CD4-positive, CD25-positive, alpha-beta regulatory T cell (primary cell): ENCODE measurements around the gene DAGLB. TPM values are rescaled to one million over a fixed set of nuclear protein-coding genes. Genes with fewer than 3 reads are reported as not detected.

Source experiments
- ATAC-seq, 2 donors: fragments of 150-1000 bp; cut with Tn5 transposase; one replicate each; pipeline ENCODE4 v1.10.0; 2021; ENCODE audit warnings: low read depth in 2 of 2, moderate number of reproducible peaks in 2 of 2, moderate library complexity in 1 of 2
- DNase-seq, 3 donors: peaks; one replicate each; pipeline versions ENCODE4 v3.0.0 to v3.0.0-alpha.2; 2012 to 2022; ENCODE audit warnings: mixed read lengths in 1 of 3
- H3K27ac ChIP-seq: one replicate; pipeline ENCODE4 v1.7.0; 2013; ENCODE audit warnings: mild to moderate bottlenecking, low read length; ENCODE audit not compliant: insufficient read depth, poor library complexity, severe bottlenecking
- H3K27me3 ChIP-seq: one replicate; pipeline ENCODE4 v1.7.0; 2013; ENCODE audit warnings: low read length; ENCODE audit not compliant: control insufficient read depth, insufficient read depth
- H3K36me3 ChIP-seq: one replicate; pipeline ENCODE4 v1.7.0; 2013; ENCODE audit warnings: mild to moderate bottlenecking, low read length, moderate library complexity; ENCODE audit not compliant: control insufficient read depth, insufficient read depth
- H3K4me1 ChIP-seq: 2 replicates; pipeline ENCODE4 v1.7.0; 2013; ENCODE audit warnings: mild to moderate bottlenecking, low read length; ENCODE audit not compliant: insufficient read depth, control insufficient read depth, poor library complexity, severe bottlenecking
- H3K4me3 ChIP-seq: one replicate; pipeline ENCODE4 v1.7.0; 2013; ENCODE audit warnings: low read depth, mild to moderate bottlenecking, low read length, moderate library complexity
- H3K9me3 ChIP-seq, 2 experiments: 1 replicate in 1 of 2; 2 replicates in 1 of 2; pipeline ENCODE4 v1.7.0; 2013; ENCODE audit warnings: low read length in 2 of 2, mild to moderate bottlenecking in 1 of 2, moderate library complexity in 1 of 2; ENCODE audit not compliant: control insufficient read depth in 2 of 2
- H3K27ac Mint-ChIP-seq, 3 donors: one replicate each; pipeline ENCODE4 v1.8.0; 2020 to 2022; ENCODE audit warnings: mild to moderate bottlenecking in 3 of 3, mixed read lengths in 3 of 3, moderate library complexity in 2 of 3
- H3K27me3 Mint-ChIP-seq: one replicate; pipeline ENCODE4 v1.8.0; 2022; ENCODE audit warnings: mild to moderate bottlenecking, mixed read lengths
- H3K36me3 Mint-ChIP-seq: one replicate; pipeline ENCODE4 v1.8.0; 2020; ENCODE audit warnings: mixed read lengths
- H3K4me1 Mint-ChIP-seq, 4 donors: one replicate each; pipeline ENCODE4 v1.8.0; 2020 to 2022; ENCODE audit warnings: mixed read lengths in 4 of 4, mild to moderate bottlenecking in 1 of 4
- H3K4me3 Mint-ChIP-seq, 4 donors: one replicate each; pipeline ENCODE4 v1.8.0; 2020 to 2022; ENCODE audit warnings: mild to moderate bottlenecking in 4 of 4, mixed read lengths in 4 of 4, moderate library complexity in 3 of 4
- H3K9me3 Mint-ChIP-seq, 7 donors: one replicate each; pipeline ENCODE4 v1.8.0; 2020 to 2022; ENCODE audit warnings: mixed read lengths in 7 of 7, mild to moderate bottlenecking in 3 of 7, moderate library complexity in 2 of 7
- polyA plus RNA-seq, 4 donors: library from polyadenylated mRNA; unstranded; fragments of 300-500 nt; fragmentation: Illumina TruSeq; gene quantifications; one replicate each; pipeline ENCODE4 v1.2.3, GENCODE V29; 2021
- total RNA-seq: library from RNA; stranded (reverse); gene quantifications from one replicate; pipeline ENCODE4 v1.2.3, GENCODE V29; 2022

Gene DAGLB
- total and polyA plus RNA-seq, 5 donors from 2014 or later = 5.9 to 33.2 (median 12.0) TPM

GRCh38 chr7:6446838-6447580 lies 745 bp downstream of the DAGLB start:
- Histone ChIP-seq H3K9me3 (no peaks in the 10 kb centered on the region), H3K4me1 (peaks cover 13% of the 10 kb centered on the region), H3K36me3 (peaks cover 29% of the 10 kb centered on the region), H3K4me3 (peak overlapping the region; percentile 89), H3K27ac (peak overlapping the region; percentile 81), H3K27me3 (no peaks in the 10 kb centered on the region)
- peak in 2 of 3 donors; percentile 29 to 50 for DNase-seq
- Mint-ChIP-seq H3K27ac (peak overlapping the region; percentile 71 to 98 (median 95)), H3K9me3 (peaks cover 0 to 2% (median 0%) of the 10 kb centered on the region in 7 donors), H3K4me3 (peak overlapping the region; percentile 94 to 100 (median 99)), H3K36me3 (peaks cover 25% of the 10 kb centered on the region), H3K4me1 (peaks cover 9 to 49% (median 27%) of the 10 kb centered on the region in 4 donors), H3K27me3 (peaks cover 8% of the 10 kb centered on the region)
- ATAC-seq = peak; percentile 1 to 2

- no peak overlapping the region for H3K4me3 ChIP-seq
- H3K9me3 ChIP-seq = no peaks in the 10 kb centered on the region
- peaks cover 8% of the 10 kb centered on the region for H3K27me3 Mint-ChIP-seq
- H3K4me3 Mint-ChIP-seq = peak overlapping the region; percentile 47 to 89 (median 74)
- H3K4me1 Mint-ChIP-seq = peaks cover 9 to 59% (median 27%) of the 10 kb centered on the region in 4 donors
- peaks cover 33% of the 10 kb centered on the region for H3K36me3 ChIP-seq
- no peaks in the 10 kb centered on the region for H3K27me3 ChIP-seq
- no peak for DNase-seq
- no peaks in the 10 kb centered on the region for H3K9me3 Mint-ChIP-seq
- no peak for ATAC-seq
- H3K27ac Mint-ChIP-seq = peak overlapping the region in 1 of 3 donors; percentile 39
- H3K4me1 ChIP-seq = peaks cover 13% of the 10 kb centered on the region
- no peak overlapping the region for H3K27ac ChIP-seq
- peaks cover 37% of the 10 kb centered on the region for H3K36me3 Mint-ChIP-seq
These were observed 3.1 kb downstream of the DAGLB start for GRCh38 chr7:6444516-6445269.

GRCh38 chr7:6443372-6443941 lies 4.3 kb downstream of the DAGLB start:
- Histone ChIP-seq H3K9me3 (no peaks in the 10 kb centered on the region), H3K27ac (no peak overlapping the region), H3K4me3 (no peak overlapping the region), H3K4me1 (peaks cover 13% of the 10 kb centered on the region), H3K27me3 (no peaks in the 10 kb centered on the region), H3K36me3 (peaks cover 33% of the 10 kb centered on the region)
- Mint-ChIP-seq H3K27me3 (peaks cover 8% of the 10 kb centered on the region), H3K36me3 (peaks cover 42% of the 10 kb centered on the region), H3K9me3 (no peaks in the 10 kb centered on the region), H3K4me3 (peak overlapping the region in 1 of 4 donors; percentile 80), H3K4me1 (peaks cover 14 to 65% (median 33%) of the 10 kb centered on the region in 4 donors), H3K27ac (peak overlapping the region in 2 of 3 donors; percentile 32 to 55)
- DNase-seq (no peak), ATAC-seq (no peak)

- peak overlapping the region in 1 of 3 donors; percentile 70 for H3K27ac Mint-ChIP-seq
- Histone ChIP-seq H3K36me3 (peaks cover 33% of the 10 kb centered on the region), H3K27ac (no peak overlapping the region), H3K4me1 (peaks cover 15% of the 10 kb centered on the region), H3K9me3 (no peaks in the 10 kb centered on the region), H3K27me3 (no peaks in the 10 kb centered on the region), H3K4me3 (no peak overlapping the region)
- no peaks in the 10 kb centered on the region for H3K9me3 Mint-ChIP-seq
- no peaks in the 10 kb centered on the region for H3K27me3 Mint-ChIP-seq
- peak overlapping the region in 1 of 4 donors; percentile 81 for H3K4me3 Mint-ChIP-seq
- peaks cover 10 to 71% (median 33%) of the 10 kb centered on the region in 4 donors for H3K4me1 Mint-ChIP-seq
- ATAC-seq = no peak
- DNase-seq = no peak
- peaks cover 42% of the 10 kb centered on the region for H3K36me3 Mint-ChIP-seq
These were observed 5.6 kb downstream of the DAGLB start for GRCh38 chr7:6442114-6442513.

GRCh38 chr7:6440381-6440780 lies 7.4 kb downstream of the DAGLB start:
- peak overlapping the region in 1 of 3 donors; percentile 48 for H3K27ac Mint-ChIP-seq
- H3K27ac ChIP-seq = no peak overlapping the region
- H3K9me3 ChIP-seq = no peaks in the 10 kb centered on the region
- H3K27me3 ChIP-seq = no peaks in the 10 kb centered on the region
- peaks cover 27% of the 10 kb centered on the region for H3K36me3 ChIP-seq
- no peak for ATAC-seq
- H3K27me3 Mint-ChIP-seq = no peaks in the 10 kb centered on the region
- H3K4me3 ChIP-seq = no peak overlapping the region
- H3K36me3 Mint-ChIP-seq = peaks cover 36% of the 10 kb centered on the region
- peaks cover 24 to 74% (median 40%) of the 10 kb centered on the region in 4 donors for H3K4me1 Mint-ChIP-seq
- no peak for DNase-seq
- peak overlapping the region in 1 of 4 donors; percentile 30 for H3K4me3 Mint-ChIP-seq
- no peaks in the 10 kb centered on the region for H3K9me3 Mint-ChIP-seq
- peaks cover 22% of the 10 kb centered on the region for H3K4me1 ChIP-seq

- Histone ChIP-seq H3K27me3 (no peaks in the 10 kb centered on the region), H3K4me1 (peaks cover 23% of the 10 kb centered on the region), H3K4me3 (peak overlapping the region; percentile 26), H3K9me3 (no peaks in the 10 kb centered on the region), H3K36me3 (peaks cover 22% of the 10 kb centered on the region), H3K27ac (peak overlapping the region; percentile 23)
- Mint-ChIP-seq H3K4me3 (peak overlapping the region in 3 of 4 donors; percentile 15 to 63 (median 61)), H3K4me1 (peaks cover 24 to 61% (median 34%) of the 10 kb centered on the region in 4 donors), H3K36me3 (peaks cover 28% of the 10 kb centered on the region), H3K27me3 (no peaks in the 10 kb centered on the region), H3K9me3 (no peaks in the 10 kb centered on the region), H3K27ac (peak overlapping the region; percentile 55 to 76 (median 72))
- ATAC-seq (no peak), DNase-seq (peak in 1 of 3 donors; percentile 43)
These were observed 9.3 kb downstream of the DAGLB start for GRCh38 chr7:6438427-6438826.

GRCh38 chr7:6437251-6437650 lies 10.5 kb downstream of the DAGLB start:
- Mint-ChIP-seq H3K9me3 (no peaks in the 10 kb centered on the region), H3K27ac (peak overlapping the region in 1 of 3 donors; percentile 42), H3K27me3 (no peaks in the 10 kb centered on the region), H3K36me3 (peaks cover 22% of the 10 kb centered on the region), H3K4me3 (peak overlapping the region in 1 of 4 donors; percentile 35), H3K4me1 (peaks cover 21 to 54% (median 31%) of the 10 kb centered on the region in 4 donors)
- no peak for DNase-seq
- Histone ChIP-seq H3K27me3 (no peaks in the 10 kb centered on the region), H3K27ac (no peak overlapping the region), H3K36me3 (peaks cover 15% of the 10 kb centered on the region), H3K4me1 (peaks cover 23% of the 10 kb centered on the region), H3K9me3 (no peaks in the 10 kb centered on the region), H3K4me3 (no peak overlapping the region)
- no peak for ATAC-seq
